ENCODE measurements around the gene COL5A3.

The COL5A3 gene

DNA sequence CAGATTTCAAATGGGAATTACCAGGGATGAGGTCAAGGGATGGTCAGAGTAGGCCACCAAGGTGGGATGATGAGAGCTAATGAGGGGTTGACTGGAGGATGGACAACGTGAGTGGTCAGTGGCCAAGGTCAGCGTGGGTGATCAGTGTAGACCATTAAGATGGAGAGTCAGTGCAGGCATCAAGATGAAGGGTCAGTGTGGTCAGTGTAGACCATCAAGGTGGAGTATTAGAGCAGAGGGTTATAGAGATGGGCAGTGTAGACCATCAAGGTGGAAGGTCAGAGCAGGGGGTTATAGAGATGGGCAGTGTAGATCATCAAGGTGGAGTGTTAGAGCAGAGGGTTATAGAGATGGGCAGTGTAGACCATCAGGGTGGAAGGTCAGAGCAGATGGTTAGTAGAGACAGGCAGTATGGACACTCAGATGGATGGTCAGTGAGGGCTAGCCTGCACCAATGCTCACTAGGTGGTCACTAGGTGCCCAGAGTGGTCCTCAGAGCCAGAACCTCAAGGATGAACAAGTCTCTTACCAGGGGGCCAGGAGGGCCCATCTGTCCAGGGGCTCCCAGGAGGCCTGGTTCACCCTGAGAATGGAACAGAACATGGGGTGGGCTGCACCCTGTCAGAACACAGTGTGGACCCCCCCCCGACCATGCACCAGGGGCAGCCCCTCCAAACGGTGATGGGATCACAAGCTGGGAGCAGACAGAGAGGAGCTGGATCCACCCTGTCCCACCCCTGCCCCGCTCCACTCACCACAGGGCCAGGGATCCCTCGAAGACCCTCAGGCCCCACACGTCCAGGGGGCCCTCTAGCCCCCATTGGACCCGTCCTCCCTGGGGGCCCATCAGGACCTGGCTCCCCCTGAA, 41.2 kb downstream of the COL5A3 start:
- H3K36me3 ChIP-seq (ENCODE audit: insufficient read depth, low read length), result no peaks in the 10 kb centered on the region
- no peaks in the 10 kb centered on the region for H3K27me3 ChIP-seq (ENCODE audit: insufficient read depth, low read length, poor library complexity)
- H3K79me2 ChIP-seq (ENCODE audit: insufficient read depth, low read length), result no peaks in the 10 kb centered on the region
- TF ChIP-seq, protein P1, sequence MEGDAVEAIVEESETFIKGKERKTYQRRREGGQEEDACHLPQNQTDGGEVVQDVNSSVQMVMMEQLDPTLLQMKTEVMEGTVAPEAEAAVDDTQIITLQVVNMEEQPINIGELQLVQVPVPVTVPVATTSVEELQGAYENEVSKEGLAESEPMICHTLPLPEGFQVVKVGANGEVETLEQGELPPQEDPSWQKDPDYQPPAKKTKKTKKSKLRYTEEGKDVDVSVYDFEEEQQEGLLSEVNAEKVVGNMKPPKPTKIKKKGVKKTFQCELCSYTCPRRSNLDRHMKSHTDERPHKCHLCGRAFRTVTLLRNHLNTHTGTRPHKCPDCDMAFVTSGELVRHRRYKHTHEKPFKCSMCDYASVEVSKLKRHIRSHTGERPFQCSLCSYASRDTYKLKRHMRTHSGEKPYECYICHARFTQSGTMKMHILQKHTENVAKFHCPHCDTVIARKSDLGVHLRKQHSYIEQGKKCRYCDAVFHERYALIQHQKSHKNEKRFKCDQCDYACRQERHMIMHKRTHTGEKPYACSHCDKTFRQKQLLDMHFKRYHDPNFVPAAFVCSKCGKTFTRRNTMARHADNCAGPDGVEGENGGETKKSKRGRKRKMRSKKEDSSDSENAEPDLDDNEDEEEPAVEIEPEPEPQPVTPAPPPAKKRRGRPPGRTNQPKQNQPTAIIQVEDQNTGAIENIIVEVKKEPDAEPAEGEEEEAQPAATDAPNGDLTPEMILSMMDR (IDR thresholded peaks at IDR 0.05; ENCODE audit: borderline replicate concordance, extremely low read depth, low read length, poor library complexity, severe bottlenecking), result no peak
- no peak for TF ChIP-seq EZH2 (IDR thresholded peaks at IDR 0.05; ENCODE audit: borderline replicate concordance, low read depth, low read length, severe bottlenecking)
- no peak overlapping the region for H3K4me3 ChIP-seq (ENCODE audit: low read depth in 1 of 2, low read length in 2 of 2)
- H3K9me3 ChIP-seq (ENCODE audit: insufficient read depth, low read length, severe bottlenecking), result no peaks in the 10 kb centered on the region
- H3K4me2 ChIP-seq (ENCODE audit: insufficient read depth, low read length), result no peak overlapping the region
- DNase-seq, result no peak
- no peaks in the 10 kb centered on the region for H4K20me1 ChIP-seq (ENCODE audit: insufficient read depth, low read length)
- no peak overlapping the region for H3K27ac ChIP-seq (ENCODE audit: low read length)
- no peak overlapping the region for H2AFZ ChIP-seq (ENCODE audit: low read depth, low read length)
- no peak overlapping the region for H3K9ac ChIP-seq (ENCODE audit: low read depth, low read length)
- ATAC-seq (ENCODE audit: insufficient read depth, low read depth), result no peak
- no peaks in the 10 kb centered on the region for H3K4me1 ChIP-seq (ENCODE audit: insufficient read depth, low read length)

GRCh38 chr19:9967326-9967725, 43.0 kb downstream of the COL5A3 start:
- Histone ChIP-seq H3K27ac (ENCODE audit: low read length) (no peak overlapping the region), H3K9ac (ENCODE audit: low read depth, low read length) (no peak overlapping the region), H4K20me1 (ENCODE audit: insufficient read depth, low read length) (no peaks in the 10 kb centered on the region), H3K36me3 (ENCODE audit: insufficient read depth, low read length) (no peaks in the 10 kb centered on the region), H3K79me2 (ENCODE audit: insufficient read depth, low read length) (no peaks in the 10 kb centered on the region), H3K9me3 (ENCODE audit: insufficient read depth, low read length, severe bottlenecking) (no peaks in the 10 kb centered on the region), H3K4me1 (ENCODE audit: insufficient read depth, low read length) (no peaks in the 10 kb centered on the region), H3K4me3 (ENCODE audit: low read depth in 1 of 2, low read length in 2 of 2) (no peak overlapping the region), H3K27me3 (ENCODE audit: insufficient read depth, low read length, poor library complexity) (no peaks in the 10 kb centered on the region), H3K4me2 (ENCODE audit: insufficient read depth, low read length) (no peak overlapping the region), H2AFZ (ENCODE audit: low read depth, low read length) (no peak overlapping the region)
- DNase-seq, result no peak
- ATAC-seq (ENCODE audit: insufficient read depth, low read depth), result no peak
- TF ChIP-seq, protein P1 (IDR thresholded peaks at IDR 0.05; ENCODE audit: borderline replicate concordance, extremely low read depth, low read length, poor library complexity, severe bottlenecking), result no peak
- no peak for TF ChIP-seq EZH2 (IDR thresholded peaks at IDR 0.05; ENCODE audit: borderline replicate concordance, low read depth, low read length, severe bottlenecking)

- H2AFZ ChIP-seq (ENCODE audit: low read depth, low read length), result no peak overlapping the region
- no peak overlapping the region for H3K4me3 ChIP-seq (ENCODE audit: low read depth in 1 of 2, low read length in 2 of 2)
- no peaks in the 10 kb centered on the region for H3K4me1 ChIP-seq (ENCODE audit: insufficient read depth, low read length)
- H3K36me3 ChIP-seq (ENCODE audit: insufficient read depth, low read length), result no peaks in the 10 kb centered on the region
- H3K9me3 ChIP-seq (ENCODE audit: insufficient read depth, low read length, severe bottlenecking), result no peaks in the 10 kb centered on the region
- no peak overlapping the region for H3K4me2 ChIP-seq (ENCODE audit: insufficient read depth, low read length)
- no peaks in the 10 kb centered on the region for H4K20me1 ChIP-seq (ENCODE audit: insufficient read depth, low read length)
- H3K9ac ChIP-seq (ENCODE audit: low read depth, low read length), result no peak overlapping the region
- H3K79me2 ChIP-seq (ENCODE audit: insufficient read depth, low read length), result no peaks in the 10 kb centered on the region
- no peaks in the 10 kb centered on the region for H3K27me3 ChIP-seq (ENCODE audit: insufficient read depth, low read length, poor library complexity)
- no peak overlapping the region for H3K27ac ChIP-seq (ENCODE audit: low read length)
- no peak for DNase-seq
- ATAC-seq (ENCODE audit: insufficient read depth, low read depth), result no peak
- no peak for TF ChIP-seq EZH2 (IDR thresholded peaks at IDR 0.05; ENCODE audit: borderline replicate concordance, low read depth, low read length, severe bottlenecking)
- TF ChIP-seq, protein P1 (IDR thresholded peaks at IDR 0.05; ENCODE audit: borderline replicate concordance, extremely low read depth, low read length, poor library complexity, severe bottlenecking), result no peak
Observed at GRCh38 chr19:9966448-9966847, 43.9 kb downstream of the COL5A3 start.

Measured in DND-41 (cell line).